WERI-Rb-1 (cell line): ENCODE measurements around the gene MRNIP.

Experiments used
- DNase-seq: peaks from one replicate; pipeline ENCODE4 v3.0.0-alpha.2; 2020
- H3K27ac ChIP-seq: fragments of 250-450 bp; sonication (Bioruptor Pico); 2 replicates; pipeline ENCODE4 v1.5.1; 2020; ENCODE audit warnings: mild to moderate bottlenecking, moderate library complexity
- H3K27me3 ChIP-seq: fragments of 250-450 bp; sonication (Bioruptor Pico); 2 replicates; pipeline ENCODE4 v1.5.1; 2021; ENCODE audit warnings: mild to moderate bottlenecking, low read depth, moderate library complexity; ENCODE audit not compliant: insufficient read depth, severe bottlenecking
- H3K36me3 ChIP-seq: fragments of 250-450 bp; sonication (Bioruptor Pico); 2 replicates; pipeline ENCODE4 v1.5.1; 2020; ENCODE audit warnings: mild to moderate bottlenecking, moderate library complexity
- H3K4me3 ChIP-seq: 2 replicates; pipeline ENCODE4 v1.5.1; 2011; ENCODE audit warnings: low read depth, mild to moderate bottlenecking, control low read depth, low read length
- H3K9me3 ChIP-seq: fragments of 250-450 bp; sonication (Bioruptor Pico); 2 replicates; pipeline ENCODE4 v1.5.1; 2021; ENCODE audit warnings: mild to moderate bottlenecking, moderate library complexity; ENCODE audit not compliant: severe bottlenecking
- TF ChIP-seq, protein P1 (sequence below): IDR thresholded peaks from 2 replicates; pipeline ENCODE4 v1.5.1; 2011; ENCODE audit warnings: low read depth, mild to moderate bottlenecking, control low read depth, inconsistent platforms, low read length

Gene MRNIP

GRCh38 chr5:179825655-179826182 lies 32.9 kb downstream of the MRNIP start:
- H3K9me3 ChIP-seq: no peaks in the 10 kb centered on the region
- H3K27ac ChIP-seq: no peak overlapping the region
- TF ChIP-seq, protein P1, sequence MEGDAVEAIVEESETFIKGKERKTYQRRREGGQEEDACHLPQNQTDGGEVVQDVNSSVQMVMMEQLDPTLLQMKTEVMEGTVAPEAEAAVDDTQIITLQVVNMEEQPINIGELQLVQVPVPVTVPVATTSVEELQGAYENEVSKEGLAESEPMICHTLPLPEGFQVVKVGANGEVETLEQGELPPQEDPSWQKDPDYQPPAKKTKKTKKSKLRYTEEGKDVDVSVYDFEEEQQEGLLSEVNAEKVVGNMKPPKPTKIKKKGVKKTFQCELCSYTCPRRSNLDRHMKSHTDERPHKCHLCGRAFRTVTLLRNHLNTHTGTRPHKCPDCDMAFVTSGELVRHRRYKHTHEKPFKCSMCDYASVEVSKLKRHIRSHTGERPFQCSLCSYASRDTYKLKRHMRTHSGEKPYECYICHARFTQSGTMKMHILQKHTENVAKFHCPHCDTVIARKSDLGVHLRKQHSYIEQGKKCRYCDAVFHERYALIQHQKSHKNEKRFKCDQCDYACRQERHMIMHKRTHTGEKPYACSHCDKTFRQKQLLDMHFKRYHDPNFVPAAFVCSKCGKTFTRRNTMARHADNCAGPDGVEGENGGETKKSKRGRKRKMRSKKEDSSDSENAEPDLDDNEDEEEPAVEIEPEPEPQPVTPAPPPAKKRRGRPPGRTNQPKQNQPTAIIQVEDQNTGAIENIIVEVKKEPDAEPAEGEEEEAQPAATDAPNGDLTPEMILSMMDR: no peak
- H3K27me3 ChIP-seq: no peaks in the 10 kb centered on the region
- DNase-seq: no peak
- peaks cover 20% of the 10 kb centered on the region for H3K36me3 ChIP-seq
- no peak overlapping the region for H3K4me3 ChIP-seq

- no peak overlapping the region for H3K27ac ChIP-seq
- no peaks in the 10 kb centered on the region for H3K27me3 ChIP-seq
- no peak overlapping the region for H3K4me3 ChIP-seq
- peaks cover 17% of the 10 kb centered on the region for H3K36me3 ChIP-seq
- TF ChIP-seq, protein P1: no peak
- no peaks in the 10 kb centered on the region for H3K9me3 ChIP-seq
- DNase-seq: no peak
These were observed 33.9 kb downstream of the MRNIP start for GRCh38 chr5:179824745-179825112.

DNA sequence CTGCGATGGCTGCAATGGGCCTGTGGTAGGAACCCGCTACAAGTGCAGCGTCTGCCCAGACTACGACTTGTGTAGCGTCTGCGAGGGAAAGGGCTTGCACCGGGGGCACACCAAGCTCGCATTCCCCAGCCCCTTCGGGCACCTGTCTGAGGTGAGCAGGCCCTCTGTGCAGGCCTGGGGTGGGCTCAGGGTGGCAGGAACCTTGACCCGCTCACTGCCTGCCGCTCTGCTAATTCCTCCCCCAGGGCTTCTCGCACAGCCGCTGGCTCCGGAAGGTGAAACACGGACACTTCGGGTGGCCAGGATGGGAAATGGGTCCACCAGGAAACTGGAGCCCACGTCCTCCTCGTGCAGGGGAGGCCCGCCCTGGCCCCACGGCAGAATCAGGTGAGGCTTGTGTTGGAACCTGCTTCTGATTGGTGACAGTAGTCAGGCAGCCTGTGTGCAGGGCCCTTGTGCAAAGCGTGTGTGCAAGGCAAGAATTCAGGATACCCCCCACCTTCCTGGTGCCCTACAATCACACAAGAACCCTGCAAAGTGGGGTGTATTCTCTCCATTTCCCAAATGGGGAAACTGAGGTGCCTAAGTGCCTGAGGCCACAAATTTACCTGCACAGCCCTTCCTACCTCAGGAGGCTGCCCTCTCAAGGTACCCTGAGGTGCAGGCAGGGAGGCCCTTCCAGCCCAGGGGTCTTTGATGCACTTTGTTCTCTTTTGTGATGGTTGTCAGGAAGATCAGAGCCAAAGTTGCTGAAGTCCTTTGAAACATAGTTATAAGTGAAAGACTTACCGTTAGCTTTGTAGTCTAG lies 34.5 kb downstream of the MRNIP start:
- Histone ChIP-seq H3K4me3 (no peak overlapping the region), H3K27ac (no peak overlapping the region), H3K27me3 (no peaks in the 10 kb centered on the region), H3K9me3 (no peaks in the 10 kb centered on the region), H3K36me3 (peaks cover 17% of the 10 kb centered on the region)
- no peak for DNase-seq
- TF ChIP-seq, protein P1: no peak

DNA sequence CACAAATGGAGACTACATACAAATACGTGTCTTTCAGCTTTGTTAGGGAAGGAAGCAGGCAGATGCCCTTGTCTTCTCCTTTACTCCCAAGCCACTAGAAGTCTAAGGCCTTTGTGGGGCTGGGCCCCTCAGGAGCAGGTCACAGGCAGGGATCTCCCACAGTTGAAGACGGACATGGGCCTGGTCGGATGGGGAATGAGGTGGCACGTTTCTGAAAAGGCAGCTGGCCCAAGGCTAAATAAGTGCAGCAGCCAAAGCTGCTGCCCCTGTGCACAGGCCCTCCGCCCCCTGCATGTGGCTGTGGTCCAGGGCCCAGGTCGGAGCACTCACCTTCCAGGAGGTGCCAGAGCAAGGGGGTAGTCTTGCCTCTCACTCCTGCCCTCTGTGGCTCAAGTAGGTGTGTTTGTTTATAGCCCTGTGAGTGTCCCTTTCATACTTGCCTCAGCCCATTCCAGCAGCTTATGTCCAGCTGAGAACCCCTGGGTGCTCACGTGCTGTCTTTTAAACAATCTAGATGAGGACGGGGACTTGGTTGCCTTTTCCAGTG lies 36.1 kb downstream of the MRNIP start:
- H3K27ac ChIP-seq: no peak overlapping the region
- TF ChIP-seq, protein P1: no peak
- no peak for DNase-seq
- H3K4me3 ChIP-seq: no peak overlapping the region
- H3K9me3 ChIP-seq: no peaks in the 10 kb centered on the region
- H3K36me3 ChIP-seq: peaks cover 7% of the 10 kb centered on the region
- no peaks in the 10 kb centered on the region for H3K27me3 ChIP-seq

GRCh38 chr5:179822059-179822432 lies 36.6 kb downstream of the MRNIP start:
- no peak overlapping the region for H3K27ac ChIP-seq
- H3K36me3 ChIP-seq: peaks cover 5% of the 10 kb centered on the region
- TF ChIP-seq, protein P1: no peak
- peak overlapping the region; percentile 67 for H3K4me3 ChIP-seq
- no peaks in the 10 kb centered on the region for H3K27me3 ChIP-seq
- DNase-seq: no peak
- no peaks in the 10 kb centered on the region for H3K9me3 ChIP-seq
